H4 (cell line): ENCODE measurements around the gene GLIPR1L1. TPM values are rescaled to one million over a fixed set of nuclear protein-coding genes. Genes with fewer than 3 reads are reported as not detected.

Experiments used
- DNase-seq: peaks from one replicate; pipeline ENCODE4 v3.0.0-alpha.2; 2015; ENCODE audit warnings: low spot score
- total RNA-seq: library from RNA; depleted of rRNA; stranded (reverse); fragments of >200 nt; shearing (Covaris generic); gene quantifications from 2 replicates; pipeline ENCODE4 v1.2.3, GENCODE V29; 2014; rRNA removed

The GLIPR1L1 gene
- total RNA-seq, 1 experiment from 2014 or later, result not detected

DNA sequence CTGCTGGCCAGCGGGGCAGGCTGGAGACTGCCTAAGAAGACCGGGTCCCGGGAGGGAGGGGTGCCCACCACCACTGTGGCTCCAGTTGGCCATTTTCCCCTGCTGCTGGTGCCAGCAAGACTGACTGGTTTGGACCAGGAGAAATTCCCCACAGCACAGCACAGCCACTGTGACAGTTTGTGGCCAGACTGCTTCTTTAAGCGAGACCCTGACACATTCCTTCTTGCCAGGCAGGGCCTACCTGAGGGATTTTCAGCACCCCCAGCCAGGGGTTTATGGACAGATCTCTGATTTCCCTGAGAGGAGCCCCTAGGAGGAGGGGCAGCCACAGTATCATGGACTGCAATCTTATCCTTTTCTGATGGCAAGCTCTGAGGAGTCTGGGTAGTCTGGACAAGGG lies 15.5 kb downstream of the GLIPR1L1 start:
- DNase-seq, result no peak

DNA sequence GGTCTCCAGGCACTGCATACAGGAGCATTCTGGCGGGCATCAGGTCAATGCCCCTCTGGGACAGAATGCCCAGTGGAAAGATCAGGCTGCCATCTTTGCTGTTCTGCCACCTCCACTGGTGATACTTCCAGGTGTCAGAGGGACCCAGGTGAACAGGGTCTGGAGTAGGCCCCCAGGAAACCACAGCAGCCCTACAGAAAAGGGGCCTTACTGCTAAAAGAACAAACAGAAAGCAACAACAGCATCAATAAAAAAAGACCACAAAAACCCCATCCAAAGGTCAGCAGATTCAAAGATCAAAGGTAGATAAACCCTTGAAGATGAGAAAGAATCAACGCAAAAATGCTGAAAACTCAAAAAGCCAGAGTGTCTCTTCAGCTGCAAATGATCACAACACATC lies 15.9 kb downstream of the GLIPR1L1 start:
- DNase-seq, result no peak

DNA sequence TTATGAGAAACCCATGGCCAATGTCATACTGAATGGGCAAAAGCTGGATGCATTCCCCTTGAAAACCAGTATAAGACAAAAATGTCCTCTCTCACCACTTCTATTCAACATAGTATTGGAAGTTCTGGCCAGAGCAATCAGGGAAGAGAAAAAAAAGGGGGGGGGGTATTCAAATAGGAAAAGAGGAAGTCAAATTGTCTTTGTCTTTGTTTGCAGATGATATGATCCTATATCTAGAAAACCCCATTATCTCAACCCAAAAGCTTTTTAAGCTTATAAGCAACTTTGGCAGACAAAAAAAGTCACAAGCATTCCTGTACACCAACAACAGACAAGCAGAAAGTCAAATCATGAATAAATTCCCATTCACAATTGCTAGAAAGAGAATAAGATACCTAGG lies 19.5 kb downstream of the GLIPR1L1 start:
- DNase-seq, result no peak

DNA sequence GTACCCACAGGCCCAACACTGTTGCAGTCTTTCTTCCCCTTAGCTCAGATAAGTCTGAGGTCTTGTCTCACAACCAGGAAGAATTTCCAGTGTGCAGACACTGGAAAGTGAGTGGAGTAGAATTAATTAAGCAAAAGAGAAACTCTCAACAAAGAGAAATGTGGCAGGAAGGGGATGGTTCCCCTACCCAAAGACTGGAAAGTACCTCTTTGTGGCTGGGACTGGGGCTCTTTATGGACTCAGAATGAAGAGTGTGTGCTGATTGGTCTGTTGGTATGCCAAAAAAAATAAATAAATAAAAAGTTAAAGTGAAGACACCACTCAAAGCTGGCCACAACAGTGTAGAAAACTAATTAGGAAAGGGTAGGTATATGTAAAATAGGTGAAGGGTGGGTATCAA lies 26.4 kb downstream of the GLIPR1L1 start:
- DNase-seq, result no peak

DNA sequence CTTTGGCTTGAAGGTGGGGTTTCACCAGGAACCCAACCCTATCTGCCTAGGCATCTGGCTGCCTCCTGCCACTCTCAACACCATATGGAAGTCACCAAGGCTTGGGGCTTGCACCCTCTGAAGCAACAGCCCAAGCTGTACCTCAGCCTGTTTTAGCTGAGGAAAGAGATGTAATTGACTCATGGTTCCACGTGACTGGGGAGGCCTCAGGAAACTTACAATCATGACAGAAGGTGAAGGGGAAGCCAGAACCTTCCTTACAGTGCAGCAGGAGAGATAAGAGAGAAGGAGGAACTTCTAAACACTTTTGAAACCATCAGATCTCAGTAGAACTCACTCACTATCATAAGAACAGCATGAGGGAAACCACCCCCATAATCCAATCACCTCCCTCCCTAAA lies 26.9 kb downstream of the GLIPR1L1 start:
- DNase-seq, result no peak

DNA sequence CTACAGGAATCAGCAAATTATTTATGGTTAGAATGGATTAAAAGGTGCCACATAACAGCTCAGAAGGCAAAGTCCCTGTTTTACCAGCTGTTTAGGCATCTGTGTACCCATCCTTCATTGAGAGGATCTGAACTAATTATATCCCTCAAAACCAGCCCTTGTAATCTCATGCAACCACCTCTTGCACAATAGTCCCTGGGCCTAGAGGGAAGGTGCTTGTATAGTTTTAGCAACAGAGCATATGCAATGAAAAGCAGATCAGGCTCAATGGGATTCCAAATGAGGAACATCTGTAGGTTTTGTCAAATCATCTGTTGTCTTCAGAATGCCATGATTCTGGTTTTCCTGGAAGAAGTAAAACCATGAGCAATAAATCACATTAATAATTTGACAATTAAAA lies 30.4 kb downstream of the GLIPR1L1 start:
- DNase-seq, result no peak

DNA sequence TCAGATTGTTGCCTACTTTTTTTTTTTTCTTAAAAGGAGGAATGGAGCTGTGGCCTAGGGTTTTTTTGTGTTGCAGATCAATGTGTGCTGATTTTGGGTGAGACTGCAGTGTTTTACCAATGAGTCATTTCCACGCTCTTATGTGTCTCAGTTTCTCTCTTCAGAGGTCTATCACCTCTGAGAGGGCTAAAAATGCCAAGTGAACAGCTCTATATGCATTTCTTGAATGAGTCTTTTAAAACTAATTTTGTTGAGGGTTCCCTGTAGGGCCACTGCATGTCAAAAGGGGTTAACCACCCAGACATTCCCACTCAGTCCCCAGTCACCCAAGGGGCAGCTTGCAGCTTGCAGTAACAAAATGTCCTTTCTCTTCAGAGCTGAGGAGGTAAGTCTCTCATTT lies 32.2 kb downstream of the GLIPR1L1 start:
- no peak for DNase-seq

DNA sequence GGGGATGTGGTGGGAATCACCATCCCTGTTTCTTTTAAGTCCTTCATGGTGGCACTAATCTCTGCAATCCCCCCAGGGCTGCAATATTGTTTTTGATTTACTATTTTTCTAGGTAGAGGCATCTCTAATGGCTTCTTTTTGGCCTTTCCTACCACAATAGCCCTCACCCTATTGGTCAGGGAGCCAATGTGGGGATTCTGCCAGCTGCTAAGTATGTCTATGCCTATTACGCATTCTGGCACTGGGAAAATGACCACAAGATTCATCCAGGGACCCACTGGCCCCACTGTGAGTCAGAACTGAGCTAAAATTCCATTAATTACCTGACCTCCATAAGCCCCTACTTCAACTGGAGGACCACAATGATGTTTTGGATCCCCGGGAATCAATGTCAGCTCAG lies 40.5 kb downstream of the GLIPR1L1 start:
- no peak for DNase-seq

DNA sequence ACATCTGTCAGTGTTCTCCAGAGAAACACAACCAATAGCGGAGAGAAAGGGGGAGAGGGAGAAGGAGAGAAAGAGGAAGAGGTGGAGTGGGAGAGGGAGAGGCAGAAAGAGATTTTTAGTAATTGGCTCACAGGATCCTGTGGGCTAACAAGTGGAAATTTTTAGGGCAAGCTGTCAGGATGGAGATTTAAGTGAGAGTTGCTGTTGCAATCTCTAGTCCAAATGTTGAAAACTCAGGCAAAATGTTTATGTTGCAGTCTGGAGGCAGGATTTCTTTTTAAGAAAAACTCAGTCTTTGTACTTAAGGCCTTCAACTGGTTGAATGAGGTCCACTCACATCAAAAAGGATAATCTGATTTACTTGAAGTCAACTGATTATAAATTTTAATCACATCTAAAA lies 43.9 kb downstream of the GLIPR1L1 start:
- DNase-seq, result no peak

DNA sequence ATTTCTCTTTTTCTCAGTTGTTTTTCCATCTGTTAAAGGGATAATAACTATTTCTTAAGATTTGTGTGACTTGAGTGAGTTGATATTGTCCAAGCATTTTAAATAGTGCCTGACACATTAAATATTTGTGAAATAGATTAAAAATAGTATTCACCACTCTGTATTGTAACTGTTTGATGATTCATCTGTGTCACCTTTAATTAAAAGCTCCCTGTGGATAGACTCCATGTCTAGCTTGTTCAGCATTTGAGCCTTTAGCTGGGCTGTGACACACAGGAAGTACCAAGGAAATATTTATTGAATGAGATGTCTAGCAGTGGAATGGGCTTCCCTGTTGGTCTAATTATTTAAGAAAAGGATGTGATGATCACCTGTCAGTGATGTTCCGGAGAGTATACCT lies 54.6 kb downstream of the GLIPR1L1 start:
- peak; percentile 24 for DNase-seq

DNA sequence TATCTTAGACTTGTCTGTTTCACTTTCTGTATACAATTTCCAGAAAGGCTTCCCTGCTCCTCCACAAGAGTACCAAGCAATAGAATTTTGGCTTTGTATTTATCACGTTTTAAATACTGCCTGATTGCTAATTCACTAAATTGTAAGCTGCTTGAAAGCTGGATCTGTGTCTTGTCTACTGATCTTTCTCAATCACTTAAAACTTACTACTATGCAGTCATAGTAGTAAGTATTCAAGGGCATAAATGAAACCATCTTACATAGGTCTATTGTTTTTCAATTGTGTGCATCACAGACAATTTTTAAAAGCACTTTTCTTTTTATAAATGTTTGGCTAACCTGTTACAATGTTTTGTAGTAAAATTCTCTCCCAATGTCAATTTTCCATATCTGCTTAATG lies 55.2 kb downstream of the GLIPR1L1 start:
- no peak for DNase-seq

DNA sequence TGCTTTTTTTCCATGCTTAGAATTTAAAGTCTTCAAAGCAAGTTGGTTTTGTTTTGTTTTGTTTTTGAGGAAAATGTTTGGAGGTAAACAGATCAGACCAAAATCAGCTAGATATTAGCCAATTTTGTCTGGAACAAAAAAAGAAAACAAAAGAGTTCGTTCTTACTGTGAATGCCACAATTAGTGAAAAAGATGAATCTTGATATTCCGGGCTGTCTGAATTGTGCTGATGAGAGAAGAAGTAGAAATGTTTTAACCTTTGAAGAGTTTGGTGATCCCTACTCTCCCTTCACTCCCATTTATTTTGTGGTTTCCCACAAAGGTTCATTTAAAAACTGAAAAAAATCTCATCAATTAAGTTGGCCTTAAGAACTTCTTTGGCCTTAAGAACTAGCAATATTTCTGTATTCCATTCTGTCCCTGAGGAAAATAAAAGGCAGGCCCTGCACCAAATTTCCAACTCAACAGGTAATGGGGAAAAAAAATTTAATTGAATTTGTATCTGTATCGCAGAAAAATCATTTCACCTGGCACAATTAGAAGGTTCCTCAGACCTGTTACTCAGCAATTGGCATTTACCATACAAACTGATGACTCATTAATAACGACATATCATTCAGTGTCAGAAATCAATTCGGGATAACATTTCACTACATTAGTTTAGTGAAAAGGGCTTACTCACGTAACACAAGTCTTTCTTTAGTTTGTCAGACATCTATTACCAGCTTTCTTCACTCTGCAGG lies 55.9 kb downstream of the GLIPR1L1 start:
- DNase-seq, result no peak

DNA sequence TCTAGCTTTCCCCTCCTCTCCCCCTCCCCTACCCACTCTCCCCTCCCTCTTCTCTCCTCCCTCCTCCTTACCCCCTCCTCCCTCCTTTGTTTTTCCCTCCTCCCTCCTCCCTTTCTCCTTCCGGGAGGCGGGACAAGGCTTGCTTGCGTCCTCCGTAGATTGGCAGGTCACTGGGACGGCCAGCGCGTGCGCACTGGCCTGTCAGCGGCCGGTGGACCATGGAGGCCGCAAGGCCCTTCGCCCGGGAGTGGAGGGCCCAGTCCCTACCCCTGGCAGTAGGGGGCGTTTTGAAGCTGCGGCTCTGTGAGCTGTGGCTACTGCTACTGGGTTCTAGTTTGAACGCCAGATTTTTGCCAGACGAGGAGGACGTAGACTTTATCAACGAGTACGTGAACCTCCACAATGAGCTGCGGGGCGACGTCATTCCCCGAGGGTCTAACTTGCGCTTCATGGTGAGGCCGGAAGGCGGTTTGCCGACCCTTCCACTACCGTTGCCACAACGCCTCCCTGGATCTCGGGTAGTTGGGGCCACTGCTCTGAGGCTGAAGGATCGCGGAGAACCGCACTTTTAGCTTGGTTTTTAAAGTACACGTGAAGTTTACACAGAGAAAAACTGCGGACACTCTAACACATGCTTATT lies 56.5 kb downstream of the GLIPR1L1 start, which contains the start of gene GLIPR1L2:
Gene GLIPR1L2, plus strand, starts transcription at position 191 of the 640 bp plus-strand sequence. Its CDS starts 28 bp downstream, at position 219.
- DNase-seq, result peak; percentile 98

DNA sequence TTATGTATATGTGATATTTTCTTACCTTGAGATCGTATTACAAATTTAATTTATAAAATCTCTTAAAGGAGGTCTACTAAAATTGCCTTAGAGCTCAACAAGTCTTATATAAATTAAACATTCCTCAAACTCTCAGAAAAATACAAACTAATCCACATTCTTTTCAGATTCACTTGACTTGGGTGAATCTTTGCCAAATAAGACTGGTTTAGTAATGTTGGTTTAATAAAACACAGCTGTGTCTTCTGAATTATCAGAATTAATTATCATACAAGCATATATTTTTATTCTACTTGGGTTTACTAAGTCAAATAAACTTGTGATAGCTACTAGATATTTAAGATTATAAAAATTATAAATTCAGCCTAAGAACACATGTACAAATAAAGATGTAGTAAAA lies 69.8 kb downstream of the GLIPR1L1 start:
- no peak for DNase-seq

DNA sequence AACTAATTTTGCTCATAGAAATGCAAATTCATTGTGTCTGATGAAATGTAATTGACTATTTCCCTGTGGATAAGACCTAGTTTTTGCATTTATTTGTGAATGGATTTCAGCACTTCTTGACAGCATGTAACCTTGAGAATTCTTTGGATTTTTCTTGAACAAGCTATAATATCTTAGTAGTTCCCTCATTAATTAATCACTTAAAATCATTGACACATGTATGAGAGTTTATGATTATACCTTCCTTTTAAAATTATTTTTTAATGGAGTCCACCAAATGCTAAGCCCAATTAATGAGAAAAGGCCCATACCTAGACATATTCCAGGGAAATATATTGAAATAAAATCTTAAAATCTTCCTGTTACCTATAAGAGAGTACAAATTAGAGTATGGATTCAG lies 73.2 kb downstream of the GLIPR1L1 start:
- DNase-seq, result no peak

DNA sequence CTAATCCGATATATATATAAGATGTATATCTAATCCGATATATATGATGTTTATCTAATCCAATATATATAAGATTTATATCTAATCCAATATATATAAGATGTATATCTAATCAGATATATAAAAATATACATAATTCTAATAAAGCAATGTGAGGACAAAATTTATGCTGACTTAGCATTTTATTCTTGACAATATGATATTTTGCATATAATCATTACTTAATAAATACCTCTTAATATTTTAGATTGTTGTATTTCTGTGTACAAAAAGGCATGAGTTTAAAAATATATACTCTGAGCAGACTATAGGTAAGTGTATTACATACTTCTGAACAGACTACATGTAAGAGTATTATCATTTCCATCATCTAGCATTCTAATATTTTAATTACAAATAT lies 75.4 kb downstream of the GLIPR1L1 start:
- DNase-seq, result no peak

DNA sequence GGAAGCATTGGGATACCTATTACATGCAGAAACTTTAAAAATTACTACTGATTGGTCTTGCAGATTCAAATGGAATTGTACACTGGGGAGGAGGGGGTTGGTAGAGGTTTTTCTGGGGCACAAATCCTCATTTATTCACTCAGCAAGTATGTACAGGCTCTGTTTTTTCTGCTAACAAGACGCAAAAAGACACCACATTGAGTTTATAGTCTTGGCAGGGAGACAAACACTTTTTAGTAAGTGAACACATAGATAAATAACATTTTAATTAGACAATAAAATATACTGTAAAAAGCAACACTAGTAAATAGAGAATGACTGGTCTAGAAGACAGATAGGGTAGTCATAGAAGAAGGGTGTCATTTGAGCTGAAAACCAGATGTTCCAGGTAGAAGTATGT lies 80.2 kb downstream of the GLIPR1L1 start:
- DNase-seq, result no peak

DNA sequence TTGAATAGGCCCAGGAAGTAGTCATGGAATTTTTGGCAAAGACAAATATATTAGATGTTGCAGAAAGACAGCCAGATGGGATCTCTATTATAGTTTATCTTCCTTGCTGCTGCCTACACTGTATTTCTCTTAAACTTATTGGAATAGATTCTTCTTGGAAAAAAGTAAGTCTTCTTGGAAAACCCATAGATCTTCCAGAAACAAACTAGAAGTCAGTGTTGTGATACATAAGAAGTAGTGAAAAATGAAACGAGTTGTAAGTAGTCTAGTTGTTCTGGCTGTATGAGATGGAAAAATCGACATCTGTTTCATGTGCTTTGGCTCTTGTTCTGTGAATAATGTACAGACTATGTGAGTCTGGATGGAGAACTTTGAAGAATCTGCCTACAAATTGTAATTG lies 85.4 kb downstream of the GLIPR1L1 start:
- no peak for DNase-seq

Other genes with a start within 250 kb of the GLIPR1L1 start
- gene KCNC2, start 124.8 kb upstream of the GLIPR1L1 start, total RNA-seq, result not detected in 2 replicates
- gene CAPS2, start 4.3 kb upstream of the GLIPR1L1 start, total RNA-seq, result 3.0 and 6.6 TPM in 2 replicates
- gene GLIPR1L2, start 56.4 kb downstream of the GLIPR1L1 start, total RNA-seq, result 0.14 TPM in 1 of 2 replicates, not detected in the other
- gene GLIPR1, start 146.1 kb downstream of the GLIPR1L1 start, total RNA-seq, result 39.9 and 42.0 TPM in 2 replicates
- 49.2 and 76.8 TPM in 2 replicates for gene KRR1, start 176.9 kb downstream of the GLIPR1L1 start, total RNA-seq